Stimulated activated CD8-positive, alpha-beta memory T cell treated with anti-CD3 and anti-CD28 coated beads, Interleukin-2, amount 100 ng/mL, for 48 hours (primary cell): ENCODE data around the gene EXOC8.

Experiments used
- DNase-seq, 2 donors: peaks; one replicate each; pipeline ENCODE4 v3.0.0-alpha.2; 2020; ENCODE audit warnings: low read depth in 2 of 2

Gene EXOC8

GRCh38 chr1:231337472-231338269 lies at the start of gene EXOC8:
EXOC8 (minus strand) TSS chr1:231337852; CDS start chr1:231337745, 107 bp downstream.
- peak; percentile 90 to 95 for DNase-seq

GRCh38 chr1:231386466-231386865 lies 48.8 kb upstream of the EXOC8 start:
- no peak for DNase-seq

- DNase-seq = no peak
These were observed 47.7 kb upstream of the EXOC8 start for GRCh38 chr1:231385416-231385748.

- DNase-seq = no peak
These were observed 47.2 kb upstream of the EXOC8 start for GRCh38 chr1:231384696-231385415.

GRCh38 chr1:231383159-231383860 lies 45.7 kb upstream of the EXOC8 start:
- no peak for DNase-seq

- DNase-seq = no peak
These were observed 44.8 kb upstream of the EXOC8 start for GRCh38 chr1:231382426-231382825.

- no peak for DNase-seq
These were observed 44.1 kb upstream of the EXOC8 start for GRCh38 chr1:231381729-231382128.

- DNase-seq = no peak
These were observed 39.4 kb upstream of the EXOC8 start for GRCh38 chr1:231376875-231377549.

- DNase-seq = no peak
These were observed 38.4 kb upstream of the EXOC8 start for GRCh38 chr1:231376101-231376500.

GRCh38 chr1:231374394-231374793 lies 36.7 kb upstream of the EXOC8 start:
- DNase-seq = no peak

GRCh38 chr1:231372501-231372900 lies 34.8 kb upstream of the EXOC8 start:
- no peak for DNase-seq

GRCh38 chr1:231369282-231369681 lies 31.6 kb upstream of the EXOC8 start:
- no peak for DNase-seq

GRCh38 chr1:231364192-231364591 lies 26.5 kb upstream of the EXOC8 start:
- no peak for DNase-seq

- DNase-seq = no peak
These were observed 26.0 kb upstream of the EXOC8 start for GRCh38 chr1:231363624-231364023.

- DNase-seq = no peak
These were observed 24.7 kb upstream of the EXOC8 start for GRCh38 chr1:231362325-231362724.

- DNase-seq = no peak
These were observed 21.5 kb upstream of the EXOC8 start for GRCh38 chr1:231359113-231359512.

- DNase-seq = no peak
These were observed 20.2 kb upstream of the EXOC8 start for GRCh38 chr1:231357831-231358354.

GRCh38 chr1:231357187-231357772 lies 19.6 kb upstream of the EXOC8 start:
- DNase-seq = no peak

- DNase-seq = no peak
These were observed 17.5 kb upstream of the EXOC8 start for GRCh38 chr1:231355171-231355570.

- no peak for DNase-seq
These were observed 16.8 kb upstream of the EXOC8 start for GRCh38 chr1:231354330-231355020.

- DNase-seq = no peak
These were observed 15.4 kb upstream of the EXOC8 start for GRCh38 chr1:231353086-231353485.
